Measurements from ENCODE around the gene POC1B.

POC1B gene

DNA sequence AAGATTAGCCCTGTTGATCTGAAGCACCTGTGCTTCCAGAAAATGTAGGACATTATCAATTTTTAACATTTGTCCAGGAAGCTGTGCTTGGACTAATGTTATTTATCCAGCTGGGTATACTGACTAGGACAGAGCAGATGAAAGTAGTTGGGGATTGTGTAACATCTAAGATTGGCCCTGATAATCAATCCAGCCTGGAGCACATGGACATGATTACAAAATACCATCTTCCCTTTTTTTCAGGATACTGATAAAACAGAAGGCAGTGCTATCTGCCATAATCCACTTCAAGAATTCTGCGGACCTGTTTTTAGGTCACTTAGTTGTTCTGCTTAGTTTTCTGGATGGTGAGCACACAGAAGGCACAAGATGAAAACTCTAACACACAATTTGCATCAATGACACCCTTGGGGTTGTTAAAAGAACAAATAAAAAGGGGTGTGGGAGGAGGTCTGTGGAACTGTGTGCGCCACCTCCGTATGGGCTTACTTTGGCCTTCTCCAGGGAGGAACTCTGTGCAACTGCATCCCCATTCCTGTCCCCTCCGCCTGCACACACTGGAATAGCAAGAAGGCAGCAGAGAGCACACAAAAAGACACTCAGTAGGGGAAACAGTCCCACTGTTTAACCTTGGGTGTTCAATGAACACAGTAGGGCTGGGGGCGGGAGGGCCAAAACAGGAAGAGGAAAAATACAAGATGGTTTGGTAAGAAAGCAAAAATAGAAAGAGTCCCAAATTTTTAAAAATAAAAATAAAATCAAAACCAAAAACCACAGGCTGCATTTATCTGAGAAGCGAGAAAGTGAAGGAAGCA lies 142.4 kb downstream of the POC1B start:
- no peak for DNase-seq

DNA sequence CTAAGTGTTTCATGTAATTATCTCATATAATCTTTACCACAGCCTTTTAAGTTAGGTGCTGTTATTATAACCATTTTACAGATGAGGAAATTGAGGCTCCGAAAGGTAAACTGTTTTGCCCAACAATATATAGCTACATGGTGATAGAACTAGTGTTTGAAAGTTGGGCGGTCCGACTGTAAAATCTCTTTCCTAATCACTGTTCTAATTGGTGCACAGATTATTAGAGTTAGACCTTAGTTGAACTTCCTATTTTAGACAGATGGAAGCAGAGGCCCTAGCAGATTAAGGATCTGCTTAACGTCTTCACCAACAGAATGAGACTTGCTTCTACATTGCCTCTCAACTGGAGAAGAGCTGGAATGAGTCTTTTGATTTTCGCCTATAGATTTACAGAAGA lies 143.5 kb downstream of the POC1B start:
- DNase-seq: no peak

DNA sequence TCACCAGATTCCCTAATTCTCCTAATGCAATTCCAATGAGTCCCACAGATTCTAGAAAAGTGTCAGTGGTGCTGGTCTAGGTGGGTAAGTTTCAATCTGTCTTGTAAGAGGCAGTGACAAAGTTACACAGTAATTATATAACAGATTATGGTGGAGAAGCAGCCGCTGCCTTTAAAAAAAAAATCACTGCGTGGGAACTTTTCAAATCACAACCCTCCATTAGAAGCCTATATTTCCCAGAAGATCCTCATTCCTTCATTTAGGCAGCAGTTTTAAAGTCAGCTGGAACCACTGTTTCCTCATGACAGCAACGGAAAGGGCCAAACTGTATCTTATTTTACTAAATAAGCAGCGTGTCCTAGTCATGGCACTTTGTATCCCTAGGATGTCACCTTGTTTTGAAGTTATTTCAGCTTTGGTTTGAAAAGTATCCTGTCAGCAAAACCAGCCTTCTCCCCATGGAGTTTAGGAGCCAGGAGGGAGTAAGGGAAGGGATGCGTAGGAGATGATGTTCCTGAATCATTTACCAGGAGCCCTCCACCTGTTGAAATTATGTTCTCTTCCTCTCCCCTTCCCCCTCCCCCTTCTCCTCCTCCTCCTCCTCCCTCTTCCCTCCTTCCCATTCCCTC lies 145.9 kb downstream of the POC1B start:
- no peak for DNase-seq

DNA sequence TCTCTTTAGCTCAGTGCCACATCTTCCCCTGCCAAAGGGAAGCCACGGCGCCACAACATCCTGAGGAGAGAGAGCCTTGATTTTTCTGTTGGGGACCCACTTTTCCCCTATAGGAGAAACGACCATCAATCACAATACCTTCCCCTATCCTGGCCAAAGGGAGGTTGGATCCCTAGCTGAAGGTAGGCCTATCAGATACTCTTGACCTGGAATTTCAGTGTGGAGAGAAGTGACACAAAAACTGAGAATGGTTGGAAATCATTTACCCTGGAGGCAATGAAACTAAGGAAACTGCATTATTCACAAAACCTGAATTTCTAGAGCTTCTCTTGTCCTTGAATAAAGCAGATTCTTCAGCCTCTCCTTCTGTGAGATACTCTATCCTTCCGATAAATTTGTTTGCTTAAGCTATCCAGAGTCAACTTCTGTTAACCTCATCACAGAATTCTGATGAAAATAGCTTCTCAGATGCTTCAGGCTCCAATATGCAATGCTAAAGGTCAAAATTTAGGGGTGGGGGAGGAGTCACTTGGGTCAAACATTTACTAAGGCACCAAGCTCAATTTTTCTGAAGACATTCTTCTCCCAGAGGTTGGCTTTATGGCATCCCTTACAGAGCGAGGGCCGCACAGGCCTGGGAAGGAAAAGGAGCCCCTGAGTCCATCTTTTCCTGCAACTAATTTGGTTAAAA lies 146.6 kb downstream of the POC1B start:
- no peak for DNase-seq

DNA sequence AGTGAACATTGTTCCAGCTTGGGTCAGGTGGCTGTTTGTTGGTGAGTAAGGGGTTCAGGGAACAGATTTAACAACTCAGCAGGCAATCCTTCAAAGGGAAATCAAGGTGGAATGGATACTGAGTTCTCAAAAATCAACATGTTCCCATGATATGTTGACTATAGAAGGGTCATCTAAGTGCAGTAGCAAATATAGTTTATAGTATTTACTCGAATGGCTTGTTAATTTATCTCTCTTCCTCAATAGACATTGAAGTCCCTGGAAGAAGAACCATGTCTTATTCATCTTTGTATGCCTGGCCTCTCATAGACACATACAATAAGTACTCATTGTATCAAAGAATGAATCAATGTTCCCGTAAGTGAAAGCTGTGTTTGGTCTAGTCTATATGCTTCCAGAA lies 149.0 kb downstream of the POC1B start:
- DNase-seq: no peak

GRCh38 chr12:89376202-89376529 lies 149.7 kb downstream of the POC1B start:
- no peak for DNase-seq

DNA sequence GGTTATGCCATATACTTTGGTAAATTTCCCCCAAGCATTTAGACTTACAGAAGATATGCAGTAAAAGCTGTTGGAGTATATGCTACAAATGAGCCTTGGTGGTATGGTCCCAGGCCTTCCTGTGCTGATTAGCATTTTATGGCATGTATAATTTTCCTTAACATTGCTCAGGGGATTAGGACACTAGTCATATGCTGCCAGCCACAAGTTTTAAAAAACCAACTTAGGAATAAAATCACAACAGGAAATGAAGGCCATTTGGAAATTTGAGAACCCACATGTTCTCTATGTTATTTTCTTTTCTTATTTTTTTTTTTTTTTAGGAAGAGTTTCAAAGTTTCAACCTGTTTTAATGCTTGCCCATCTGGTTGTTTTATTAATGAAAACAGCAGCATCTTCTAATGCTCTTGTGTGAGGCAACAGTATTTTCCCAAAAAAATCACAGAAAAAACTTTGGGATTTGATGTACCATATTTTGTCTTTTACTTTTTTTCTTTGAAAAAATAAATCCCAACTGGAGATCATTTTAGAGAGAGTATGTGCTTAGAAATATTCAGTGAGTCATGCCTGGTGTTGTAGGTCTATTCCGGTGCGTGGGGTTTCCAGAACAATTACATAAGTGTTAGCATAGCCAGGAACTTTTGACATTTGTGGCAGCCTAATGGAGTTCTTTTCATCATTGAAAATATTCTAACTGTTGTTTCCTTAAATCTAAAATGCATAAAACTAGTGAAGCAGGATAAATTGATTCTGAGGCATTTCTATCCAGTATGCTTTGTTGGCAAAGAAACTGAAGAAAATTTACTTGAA lies 151.9 kb downstream of the POC1B start:
- peak; percentile 34 for DNase-seq

DNA sequence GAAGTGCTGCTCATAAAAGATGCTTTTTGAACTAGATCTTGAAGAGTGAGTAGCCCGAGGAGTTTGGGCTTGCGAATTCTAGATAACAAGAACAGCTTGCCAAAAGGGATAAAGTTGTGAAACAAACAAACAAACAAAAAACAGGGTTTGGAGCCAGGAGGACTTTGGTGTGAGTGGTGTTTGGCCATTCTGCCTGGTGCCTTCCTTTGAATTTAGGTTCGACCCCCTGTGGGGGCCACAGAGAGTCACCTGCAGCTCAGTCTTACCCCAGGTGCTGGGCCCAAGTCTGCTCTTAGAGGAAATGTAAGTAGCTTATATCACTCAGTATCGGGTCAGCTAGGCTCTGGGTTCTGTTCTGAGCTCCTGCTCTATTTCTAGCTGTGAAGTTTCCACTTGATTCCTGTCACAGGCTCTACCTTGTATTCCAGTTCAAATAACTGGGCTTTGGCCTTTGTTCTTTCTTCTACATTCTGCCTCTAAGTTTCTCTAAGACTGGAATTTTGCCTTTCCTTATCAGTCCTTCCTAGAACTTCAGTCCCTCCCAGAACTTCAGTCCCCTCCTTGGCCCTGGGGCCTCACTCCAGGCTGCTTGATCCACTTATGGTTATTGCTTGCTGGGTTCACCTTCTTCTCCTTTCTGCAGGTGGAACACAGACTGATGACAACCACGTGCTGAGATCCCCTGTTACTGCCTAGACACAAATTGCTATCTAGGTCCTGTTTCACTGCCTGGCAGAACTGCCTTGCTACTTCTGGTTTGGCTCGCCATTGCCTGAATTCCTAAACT lies 153.1 kb downstream of the POC1B start:
- no peak for DNase-seq

- no peak for DNase-seq
Observed at GRCh38 chr12:89370850-89371249, 155.0 kb downstream of the POC1B start.

GRCh38 chr12:89370421-89370831 lies 155.4 kb downstream of the POC1B start:
- DNase-seq: no peak

Data from amniotic stem cell (primary cell).